Astrocyte of the cerebellum (primary cell): ENCODE results near the gene TCEANC2.

Experiments
- DNase-seq: peaks from one replicate; pipeline ENCODE4 v3.0.0-alpha.2; 2011; ENCODE audit warnings: low read depth
- H3K4me3 ChIP-seq: 2 replicates; pipeline ENCODE4 v1.5.1; 2011; ENCODE audit warnings: mild to moderate bottlenecking, low read depth, low read length, moderate library complexity
- CTCF ChIP-seq: IDR thresholded peaks from 2 replicates; pipeline ENCODE4 v1.5.1; 2012; ENCODE audit warnings: low read length, low read depth, moderate library complexity, mild to moderate bottlenecking; ENCODE audit errors: missing control alignments
- in situ Hi-C: cut with HindIII; loops from 2 replicates; pipeline ENCODE4 v1.10.0; 2017; ENCODE audit warnings: low sequenced_read_pairs

The TCEANC2 gene

DNA sequence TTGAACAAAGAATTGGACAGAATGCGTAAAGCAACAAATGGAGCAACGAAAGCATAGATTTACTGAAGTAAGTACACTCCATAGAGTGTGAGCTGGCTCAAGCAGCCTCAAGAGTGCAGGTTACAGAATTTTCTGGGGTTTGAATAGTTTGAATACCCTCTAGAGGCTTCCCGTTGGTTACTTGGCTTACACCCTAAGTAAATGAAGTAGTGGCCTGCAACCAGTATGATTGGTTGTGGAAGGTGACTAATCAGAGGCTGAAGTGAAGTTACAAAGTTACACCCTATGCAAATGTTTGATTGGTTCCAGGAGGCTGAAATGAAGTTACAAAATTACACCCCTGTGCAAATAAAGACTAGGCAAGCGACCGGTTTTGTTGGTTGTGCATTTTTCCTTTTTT, 10.9 kb downstream of the TCEANC2 start:
- no peak for TF ChIP-seq CTCF
- H3K4me3 ChIP-seq, result no peak overlapping the region
- no peak for DNase-seq
- in situ Hi-C loops, result no loop called here

DNA sequence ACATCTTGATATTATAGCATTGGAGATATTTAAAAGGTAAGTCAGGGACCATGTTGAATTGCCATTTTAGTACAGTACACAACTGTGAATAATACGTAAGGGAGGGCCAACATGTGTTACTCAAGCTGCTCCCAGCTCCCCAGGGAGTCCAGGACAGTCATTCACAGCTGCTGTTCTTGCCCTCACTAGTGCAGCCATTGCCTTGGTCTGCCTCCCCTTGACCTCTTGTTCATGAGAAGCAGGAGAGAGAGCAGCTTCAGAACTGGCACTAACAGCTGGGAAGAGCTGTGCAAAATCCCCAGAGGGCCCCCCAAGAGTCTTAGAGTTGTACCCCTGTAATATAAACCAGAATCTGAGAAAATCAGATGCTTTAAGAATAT, 16.4 kb downstream of the TCEANC2 start:
- no peak for TF ChIP-seq CTCF
- no peak for DNase-seq
- in situ Hi-C loops, result no loop called here
- H3K4me3 ChIP-seq, result no peak overlapping the region

DNA sequence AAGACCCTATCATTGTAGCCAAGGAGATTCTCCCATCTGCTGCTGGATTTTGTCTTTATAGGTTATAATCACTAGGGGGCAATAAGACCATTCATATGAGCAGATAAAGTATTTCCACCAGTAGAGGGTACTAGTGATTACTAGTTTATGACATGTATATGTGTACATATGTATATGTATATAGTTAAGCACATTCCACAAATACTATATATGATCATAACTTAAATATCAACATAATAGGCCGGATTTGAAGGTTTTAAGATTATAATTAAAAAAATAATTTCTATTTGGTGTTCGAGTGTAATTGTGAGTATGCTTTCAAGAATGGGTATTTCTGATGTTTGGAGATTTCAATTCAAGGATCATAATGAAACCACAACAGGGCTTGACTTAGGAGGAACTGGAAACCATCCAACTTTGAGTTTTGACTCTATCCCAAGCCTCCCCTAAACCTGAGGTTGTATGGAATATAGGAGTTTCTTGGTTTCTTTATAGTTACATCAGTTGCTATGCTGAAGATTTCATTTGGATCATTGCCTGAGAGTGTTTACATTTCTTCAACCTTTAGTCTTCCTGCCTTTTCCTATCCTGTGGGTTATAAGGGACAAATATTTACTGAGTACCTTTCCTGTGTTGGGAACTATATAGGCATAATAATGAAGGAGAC, 16.9 kb downstream of the TCEANC2 start:
- no peak overlapping the region for H3K4me3 ChIP-seq
- peak; percentile 67 for TF ChIP-seq CTCF
- DNase-seq, result peak; percentile 13
- in situ Hi-C loops, result no loop called here

DNA sequence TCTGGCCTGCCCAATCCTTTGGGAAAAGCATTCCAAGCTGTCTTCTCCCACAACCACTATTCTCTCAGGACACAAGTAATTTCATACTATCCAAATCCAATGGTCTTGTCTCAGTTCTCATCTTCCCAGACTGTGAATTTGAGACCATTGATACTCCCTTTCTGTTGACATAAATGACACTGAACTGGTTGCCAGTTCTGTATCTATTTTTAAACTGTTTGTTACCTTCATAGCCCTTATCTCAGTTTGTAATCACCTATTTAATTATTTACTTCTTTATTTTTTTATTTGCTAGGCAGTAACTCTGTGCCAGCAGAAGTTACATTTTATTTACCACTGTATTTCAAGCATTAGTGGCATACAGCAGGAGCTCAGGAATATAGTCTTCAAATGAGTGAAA, 24.0 kb downstream of the TCEANC2 start:
- TF ChIP-seq CTCF, result no peak
- no peak for DNase-seq
- in situ Hi-C loops, result no loop called here
- no peak overlapping the region for H3K4me3 ChIP-seq

GRCh38 chr1:54080598-54081049, 27.2 kb downstream of the TCEANC2 start:
- no peak for TF ChIP-seq CTCF
- no peak overlapping the region for H3K4me3 ChIP-seq
- in situ Hi-C loops, result no loop called here
- DNase-seq, result no peak

DNA sequence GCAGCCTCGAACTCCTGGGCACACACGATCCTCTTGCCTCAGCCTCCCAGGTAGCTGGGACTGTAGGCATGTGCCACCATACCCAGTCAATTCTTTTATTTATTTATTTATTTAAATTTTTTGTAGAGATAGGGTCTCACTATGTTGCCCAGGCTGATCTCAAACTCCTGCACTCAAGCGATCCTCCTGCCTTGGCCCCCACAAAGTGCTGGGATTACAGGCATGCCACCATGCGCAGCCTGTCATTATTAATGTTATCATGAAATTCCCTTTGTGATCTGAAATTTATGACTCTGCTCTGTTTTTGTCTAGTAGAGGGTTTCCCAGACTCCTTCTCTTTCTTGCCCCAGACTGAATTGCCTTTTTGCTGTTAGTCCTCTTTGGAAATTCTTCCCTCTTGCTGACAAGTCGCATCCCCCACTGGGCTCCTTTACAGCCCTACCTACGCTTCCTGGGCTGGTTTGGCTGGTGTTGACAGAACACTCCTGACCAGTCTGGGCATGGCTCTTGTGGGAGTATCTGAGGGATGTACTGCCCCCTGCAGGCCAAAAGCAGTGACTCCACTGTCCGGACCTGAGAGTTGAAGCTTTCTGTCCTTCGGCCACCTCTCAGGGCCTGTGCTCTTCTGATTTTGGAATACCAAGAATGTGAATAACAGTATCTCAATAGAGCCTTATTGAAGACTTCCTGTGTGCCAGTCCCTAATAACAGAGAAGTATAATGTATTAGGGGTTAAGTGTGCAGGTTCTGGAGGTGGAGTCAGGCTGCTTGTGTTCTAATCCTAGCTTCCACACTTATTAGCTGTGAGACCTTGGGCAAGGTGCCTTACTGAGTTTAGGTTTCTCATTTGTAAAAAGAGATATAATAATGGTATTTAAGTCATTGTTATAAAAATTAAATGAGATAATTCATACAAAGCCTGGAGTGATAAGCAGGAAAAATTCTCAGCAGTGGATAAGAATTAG, 28.2 kb downstream of the TCEANC2 start:
- H3K4me3 ChIP-seq, result no peak overlapping the region
- DNase-seq, result peak; percentile 15
- TF ChIP-seq CTCF, result peak; percentile 76
- in situ Hi-C loops, result no loop called here
